Smooth muscle cell (in vitro differentiated cells): Measurements from ENCODE around the gene DDX56. TPM values are rescaled to one million over a fixed set of nuclear protein-coding genes. Genes with fewer than 3 reads are reported as not detected.
"Not testable (repeated sequence)": the region's sequence is repeated elsewhere in the genome, so short reads cannot be mapped to it uniquely, and the experiment has no call there.

Source experiments
- DNase-seq: peaks from one replicate; lab custom pipeline; 2025; ENCODE audit not compliant: unreplicated experiment; lab: John Stamatoyannopoulos, UW
- H2AFZ ChIP-seq: fragments of 200-600 bp; sonication (generic); 2 replicates; pipeline ENCODE4 v1.6.0; 2016; ENCODE audit warnings: antibody characterized with exemption, low read depth, mild to moderate bottlenecking
- H3F3A ChIP-seq: fragments of 200-600 bp; sonication (generic); 2 replicates; pipeline ENCODE4 v1.6.0; 2017; ENCODE audit warnings: antibody characterized with exemption, low read depth
- H3K27ac ChIP-seq: fragments of 200-600 bp; sonication (generic); 2 replicates; pipeline ENCODE4 v1.5.1; 2016; ENCODE audit warnings: low read depth, mild to moderate bottlenecking
- H3K27me3 ChIP-seq: fragments of 200-600 bp; sonication (generic); 2 replicates; pipeline ENCODE4 v1.6.1; 2016; ENCODE audit warnings: low read depth, mild to moderate bottlenecking
- H3K36me3 ChIP-seq: fragments of 200-600 bp; sonication (generic); 2 replicates; pipeline ENCODE4 v1.5.1; 2016; ENCODE audit warnings: low read depth
- H3K4me1 ChIP-seq: fragments of 200-600 bp; sonication (generic); 2 replicates; pipeline ENCODE4 v1.5.1; 2016; ENCODE audit warnings: low read depth
- H3K4me2 ChIP-seq: fragments of 200-600 bp; sonication (generic); 2 replicates; pipeline ENCODE4 v1.6.0; 2016; ENCODE audit warnings: mild to moderate bottlenecking
- H3K4me3 ChIP-seq: fragments of 200-600 bp; sonication (generic); 2 replicates; pipeline ENCODE4 v1.5.1; 2016; ENCODE audit warnings: mild to moderate bottlenecking
- H3K79me2 ChIP-seq: fragments of 200-600 bp; sonication (generic); 2 replicates; pipeline ENCODE4 v1.6.0; 2016; ENCODE audit warnings: low read depth, mild to moderate bottlenecking
- H3K9ac ChIP-seq: fragments of 200-600 bp; sonication (generic); 2 replicates; pipeline ENCODE4 v1.6.0; 2016; ENCODE audit warnings: low read depth
- H3K9me3 ChIP-seq: fragments of 200-600 bp; sonication (generic); replicated peaks from 2 replicates; pipeline ENCODE4 v1.5.1; 2016; ENCODE audit warnings: low read depth
- H4K20me1 ChIP-seq: fragments of 200-600 bp; sonication (generic); 2 replicates; pipeline ENCODE4 v1.6.0; 2016; ENCODE audit warnings: low read depth
- WGBS: methylation state at CpG from one replicate; pipeline ENCODE4 v1.1.7; 2016; ENCODE audit warnings: low lambda C conversion rate; 5-methylcytosine and 5-hydroxymethylcytosine counted together
- polyA plus RNA-seq: library from polyadenylated mRNA; unstranded; fragments of >200 nt; fragmentation: Nextera tagmentation; extraction: Ambion mirVana; gene quantifications from 2 replicates; pipeline ENCODE4 v1.2.1, GENCODE V29; 2016
- total RNA-seq: library from RNA; depleted of rRNA; stranded (reverse); fragments of >200 nt; gene quantifications from 2 replicates; pipeline ENCODE4 v1.2.3, GENCODE V29; 2014
- TF ChIP-seq, protein P1 (sequence below): fragments of 200-600 bp; sonication (generic); IDR thresholded peaks from 2 replicates; pipeline ENCODE4 v1.5.1; 2017; ENCODE audit warnings: borderline replicate concordance, mild to moderate bottlenecking, antibody characterized with exemption; ENCODE audit not compliant: insufficient read depth, poor library complexity, severe bottlenecking

The DDX56 gene
- total and polyA plus RNA-seq, 2 experiments from 2014 or later: 43.2 to 64.5 TPM

DNA sequence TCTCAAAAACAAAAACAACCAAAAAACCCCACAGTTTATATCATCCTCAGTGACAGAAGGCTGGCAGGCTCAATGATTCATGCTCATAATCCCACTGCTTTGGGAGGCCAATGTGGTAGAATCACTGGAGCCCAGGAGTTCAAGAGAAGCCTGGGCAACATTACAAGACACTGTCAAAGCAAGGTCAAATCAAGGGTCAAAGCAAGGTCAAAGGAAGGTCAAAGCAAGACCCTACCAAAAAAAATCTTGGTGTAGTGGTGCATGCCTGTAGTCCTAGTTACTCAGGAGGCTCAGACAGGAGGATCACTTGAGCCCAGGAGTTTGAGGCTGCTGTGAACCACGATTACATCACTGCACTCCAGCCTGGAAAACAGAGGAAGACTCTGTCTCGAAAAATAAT is 18.4 kb downstream of the DDX56 start:
- DNase-seq: no peak
- H3K36me3 ChIP-seq: no peaks in the 10 kb centered on the region
- no peaks in the 10 kb centered on the region for H3K79me2 ChIP-seq
- no peak overlapping the region for H3K4me2 ChIP-seq
- WGBS: 84% methylated on average over 2 of the region's 2 CpGs
- H3F3A ChIP-seq: no peaks in the 10 kb centered on the region
- H3K27me3 ChIP-seq: no peaks in the 10 kb centered on the region
- no peaks in the 10 kb centered on the region for H4K20me1 ChIP-seq
- H3K4me3 ChIP-seq: no peak overlapping the region
- H3K4me1 ChIP-seq: no peaks in the 10 kb centered on the region
- no peak overlapping the region for H3K27ac ChIP-seq
- H3K9me3 ChIP-seq: no peaks in the 10 kb centered on the region
- no peak overlapping the region for H3K9ac ChIP-seq
- H2AFZ ChIP-seq: no peak overlapping the region
- TF ChIP-seq, protein P1, sequence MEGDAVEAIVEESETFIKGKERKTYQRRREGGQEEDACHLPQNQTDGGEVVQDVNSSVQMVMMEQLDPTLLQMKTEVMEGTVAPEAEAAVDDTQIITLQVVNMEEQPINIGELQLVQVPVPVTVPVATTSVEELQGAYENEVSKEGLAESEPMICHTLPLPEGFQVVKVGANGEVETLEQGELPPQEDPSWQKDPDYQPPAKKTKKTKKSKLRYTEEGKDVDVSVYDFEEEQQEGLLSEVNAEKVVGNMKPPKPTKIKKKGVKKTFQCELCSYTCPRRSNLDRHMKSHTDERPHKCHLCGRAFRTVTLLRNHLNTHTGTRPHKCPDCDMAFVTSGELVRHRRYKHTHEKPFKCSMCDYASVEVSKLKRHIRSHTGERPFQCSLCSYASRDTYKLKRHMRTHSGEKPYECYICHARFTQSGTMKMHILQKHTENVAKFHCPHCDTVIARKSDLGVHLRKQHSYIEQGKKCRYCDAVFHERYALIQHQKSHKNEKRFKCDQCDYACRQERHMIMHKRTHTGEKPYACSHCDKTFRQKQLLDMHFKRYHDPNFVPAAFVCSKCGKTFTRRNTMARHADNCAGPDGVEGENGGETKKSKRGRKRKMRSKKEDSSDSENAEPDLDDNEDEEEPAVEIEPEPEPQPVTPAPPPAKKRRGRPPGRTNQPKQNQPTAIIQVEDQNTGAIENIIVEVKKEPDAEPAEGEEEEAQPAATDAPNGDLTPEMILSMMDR: no peak

GRCh38 chr7:44552473-44553005 is 21.2 kb downstream of the DDX56 start:
- H3K27ac ChIP-seq, H3K9ac ChIP-seq, H3K9me3 ChIP-seq, H3K4me2 ChIP-seq, H2AFZ ChIP-seq, H3K79me2 ChIP-seq, H3F3A ChIP-seq, H3K36me3 ChIP-seq, DNase-seq, H3K4me3 ChIP-seq, H3K27me3 ChIP-seq, H3K4me1 ChIP-seq, H4K20me1 ChIP-seq: not testable (repeated sequence)
- WGBS: 60% methylated on average over 3 of the region's 3 CpGs

- Histone ChIP-seq H4K20me1 (no peaks in the 10 kb centered on the region), H3F3A (no peaks in the 10 kb centered on the region), H3K79me2 (no peaks in the 10 kb centered on the region), H3K4me1 (no peaks in the 10 kb centered on the region), H3K9ac (no peak overlapping the region), H3K27ac (no peak overlapping the region), H3K4me2 (no peak overlapping the region), H3K27me3 (no peaks in the 10 kb centered on the region), H3K36me3 (no peaks in the 10 kb centered on the region), H3K4me3 (no peak overlapping the region), H3K9me3 (no peaks in the 10 kb centered on the region), H2AFZ (no peak overlapping the region)
- no peak for DNase-seq
- TF ChIP-seq, protein P1: no peak
- 79% methylated on average over 3 of the region's 3 CpGs for WGBS
Observed at GRCh38 chr7:44549457-44549856, 24.3 kb downstream of the DDX56 start.

- no peak for DNase-seq
- no peak overlapping the region for H3K9ac ChIP-seq
- TF ChIP-seq, protein P1: no peak
Observed at GRCh38 chr7:44548893-44549292, 24.8 kb downstream of the DDX56 start.

More at GRCh38 chr7:44548893-44549292, 24.8 kb downstream of the DDX56 start:
- whole genome bisulfite sequencing: 90% methylated on average over 3 of the region's 3 CpGs
- Histone ChIP-seq H3K27ac (no peak overlapping the region), H3K79me2 (no peaks in the 10 kb centered on the region), H3K4me2 (no peak overlapping the region), H3K9me3 (no peaks in the 10 kb centered on the region), H3F3A (no peaks in the 10 kb centered on the region), H3K4me3 (no peak overlapping the region), H4K20me1 (no peaks in the 10 kb centered on the region), H3K36me3 (no peaks in the 10 kb centered on the region), H3K27me3 (no peaks in the 10 kb centered on the region), H3K4me1 (no peaks in the 10 kb centered on the region), H2AFZ (no peak overlapping the region)
